Glomerular visceral epithelial cell (primary cell): ENCODE data around the gene KIR3DL2.
"Not testable (repeated sequence)": the region's sequence is repeated elsewhere in the genome, so short reads cannot be mapped to it uniquely, and the experiment has no call there.

Experiments used
- DNase-seq: peaks from one replicate; pipeline ENCODE4 v3.0.0-alpha.2; 2016; ENCODE audit errors: extremely low spot score

KIR3DL2 gene

DNA sequence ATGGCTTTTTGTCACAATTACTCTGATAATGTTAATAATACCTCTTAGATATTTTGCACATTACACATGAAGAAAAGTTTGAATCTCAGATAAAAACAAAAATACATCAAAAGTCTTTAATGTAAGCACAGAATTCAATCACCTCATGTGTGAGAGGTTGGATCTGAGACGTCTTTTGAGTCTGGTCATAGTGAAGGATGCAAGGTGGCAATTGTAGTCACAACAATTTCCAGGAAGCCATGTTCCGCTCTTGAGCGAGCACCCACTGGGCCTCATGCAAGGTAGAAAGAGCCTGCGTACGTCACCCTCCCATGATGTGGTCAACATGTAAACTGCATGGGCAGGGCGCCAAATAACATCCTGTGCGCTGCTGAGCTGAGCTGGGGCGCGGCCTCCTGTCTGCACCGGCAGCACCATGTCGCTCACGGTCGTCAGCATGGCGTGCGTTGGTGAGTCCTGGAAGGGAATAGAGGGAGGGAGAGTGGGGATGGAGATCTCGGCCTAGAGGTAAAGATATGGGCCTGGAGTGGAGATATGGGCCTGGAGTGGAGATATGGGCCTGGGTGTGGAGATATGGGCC, at the start of gene KIR3DL2:
TSS of gene KIR3DL2 (plus strand) at position 383 of the 580 bp plus-strand sequence. CDS start at position 416, 33 bp downstream.
- DNase-seq, result not testable (repeated sequence)

DNA sequence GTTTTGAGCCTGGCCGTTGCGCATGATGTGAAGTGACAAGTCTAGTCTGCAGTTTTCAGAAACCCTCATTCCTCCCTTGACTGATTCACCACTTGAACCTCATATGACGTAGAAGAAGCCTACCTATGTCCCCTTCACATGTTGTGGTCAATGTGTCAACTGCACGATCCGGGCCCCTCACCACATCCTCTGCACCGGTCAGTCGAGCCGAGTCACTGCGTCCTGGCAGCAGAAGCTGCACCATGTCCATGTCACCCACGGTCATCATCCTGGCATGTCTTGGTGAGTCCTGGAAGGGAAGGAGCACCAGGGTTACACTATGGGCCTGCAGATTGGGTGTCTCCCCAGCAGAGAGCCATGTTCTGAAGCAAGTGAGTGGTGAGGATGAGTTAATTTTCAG, 46.8 kb upstream of the KIR3DL2 start, which contains the start of gene KIR2DL4:
TSS of gene KIR2DL4 (plus strand) at position 201 of the 400 bp plus-strand sequence. CDS start at position 243, 42 bp downstream.
- DNase-seq, result no peak

DNA sequence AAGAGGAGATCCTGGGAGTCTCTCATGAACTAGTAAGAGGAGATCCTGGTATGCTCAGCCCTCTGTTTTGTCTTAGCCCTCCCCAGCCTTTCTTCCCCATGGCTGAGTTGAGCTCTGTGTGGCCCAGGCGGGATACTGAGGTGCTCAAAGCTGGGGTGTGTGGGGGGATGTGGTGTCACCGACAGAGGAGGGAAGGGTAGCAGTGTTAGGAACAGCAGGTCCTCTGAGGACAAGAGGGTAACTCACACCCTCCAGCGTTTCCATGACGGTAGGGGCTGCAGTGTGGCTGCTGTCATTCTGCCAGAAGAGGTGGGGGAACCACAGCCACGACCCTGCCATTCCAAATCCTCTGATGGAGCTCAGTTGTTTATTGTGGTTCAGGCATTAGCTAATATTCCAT, 46.1 kb upstream of the KIR3DL2 start:
- DNase-seq, result no peak

DNA sequence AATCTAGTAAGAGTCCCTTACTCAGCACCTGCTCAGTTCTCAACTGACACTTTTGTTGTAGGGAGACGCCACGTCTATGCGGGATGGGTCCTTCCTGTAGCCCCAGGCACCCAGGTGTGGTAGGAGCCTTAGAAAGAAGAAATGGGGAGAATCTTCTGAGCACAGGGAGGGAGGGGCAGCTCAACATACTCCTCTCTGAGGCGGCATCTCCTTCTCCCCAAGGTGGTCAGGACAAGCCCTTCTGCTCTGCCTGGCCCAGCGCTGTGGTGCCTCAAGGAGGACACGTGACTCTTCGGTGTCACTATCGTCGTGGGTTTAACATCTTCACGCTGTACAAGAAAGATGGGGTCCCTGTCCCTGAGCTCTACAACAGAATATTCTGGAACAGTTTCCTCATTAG, 45.7 kb upstream of the KIR3DL2 start:
- no peak for DNase-seq

DNA sequence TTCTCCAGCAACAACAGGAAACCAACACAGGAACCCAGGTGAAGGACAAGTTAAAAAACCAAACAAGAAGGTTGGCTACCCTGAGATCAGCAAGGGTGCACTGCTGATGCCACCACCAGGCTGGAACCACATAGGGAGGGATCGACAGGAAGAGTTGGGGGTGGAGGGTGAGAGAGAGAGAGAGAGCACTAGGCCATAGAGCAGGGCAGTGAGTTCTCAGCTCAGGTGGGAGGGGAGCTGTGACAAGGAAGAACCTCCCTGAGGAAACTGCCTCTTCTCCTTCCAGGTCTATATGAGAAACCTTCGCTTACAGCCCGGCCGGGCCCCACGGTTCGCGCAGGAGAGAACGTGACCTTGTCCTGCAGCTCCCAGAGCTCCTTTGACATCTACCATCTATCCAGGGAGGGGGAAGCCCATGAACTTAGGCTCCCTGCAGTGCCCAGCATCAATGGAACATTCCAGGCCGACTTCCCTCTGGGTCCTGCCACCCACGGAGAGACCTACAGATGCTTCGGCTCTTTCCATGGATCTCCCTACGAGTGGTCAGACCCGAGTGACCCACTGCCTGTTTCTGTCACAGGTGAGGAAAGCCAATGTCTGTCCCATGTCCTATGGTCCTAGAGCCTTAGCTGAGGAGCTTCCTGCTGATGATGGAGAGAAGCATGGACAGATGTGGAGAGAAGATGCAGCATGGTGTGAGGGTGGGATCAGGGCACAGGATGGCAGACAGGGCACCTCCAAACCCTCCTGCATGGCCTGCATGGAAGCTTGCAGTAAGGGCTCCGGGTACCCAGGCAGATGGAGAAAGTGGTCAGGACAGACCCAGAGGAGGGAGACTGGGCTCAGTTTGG, 44.4 kb upstream of the KIR3DL2 start:
- DNase-seq, result no peak

DNA sequence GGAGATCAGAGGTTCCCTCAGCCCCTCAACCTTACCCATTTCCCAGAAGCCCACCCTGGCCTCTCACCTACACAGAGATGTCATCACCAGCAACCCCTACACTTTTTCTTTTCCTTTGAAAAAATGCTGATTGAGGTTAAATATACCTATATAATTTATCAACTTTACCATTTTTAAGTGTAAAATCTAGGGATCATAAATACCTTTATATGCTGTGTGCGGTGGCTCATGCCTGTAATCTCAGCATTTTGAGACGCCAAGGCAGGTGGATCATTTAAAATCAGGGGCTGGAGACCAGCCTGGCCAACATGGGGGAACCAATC, 43.8 kb upstream of the KIR3DL2 start:
- DNase-seq, result no peak

DNA sequence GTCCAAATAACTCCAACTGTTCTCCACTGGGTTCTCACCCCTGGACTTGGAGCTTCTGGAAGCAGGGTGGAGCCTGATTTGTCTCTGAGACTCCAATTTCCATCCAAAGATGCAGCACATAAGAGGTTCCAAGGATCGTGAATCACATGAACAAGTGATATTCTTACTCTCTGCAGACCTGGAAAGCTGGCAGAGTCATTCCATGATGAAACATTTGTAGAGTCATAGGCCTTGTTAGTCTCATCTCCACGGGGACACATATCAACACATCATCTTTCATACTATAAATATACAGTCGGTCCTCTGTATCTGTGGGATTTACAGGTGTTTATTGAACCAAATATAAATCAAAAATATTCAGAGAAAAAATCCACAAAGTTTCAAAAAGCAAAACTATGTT, 35.7 kb upstream of the KIR3DL2 start:
- not testable (repeated sequence) for DNase-seq

DNA sequence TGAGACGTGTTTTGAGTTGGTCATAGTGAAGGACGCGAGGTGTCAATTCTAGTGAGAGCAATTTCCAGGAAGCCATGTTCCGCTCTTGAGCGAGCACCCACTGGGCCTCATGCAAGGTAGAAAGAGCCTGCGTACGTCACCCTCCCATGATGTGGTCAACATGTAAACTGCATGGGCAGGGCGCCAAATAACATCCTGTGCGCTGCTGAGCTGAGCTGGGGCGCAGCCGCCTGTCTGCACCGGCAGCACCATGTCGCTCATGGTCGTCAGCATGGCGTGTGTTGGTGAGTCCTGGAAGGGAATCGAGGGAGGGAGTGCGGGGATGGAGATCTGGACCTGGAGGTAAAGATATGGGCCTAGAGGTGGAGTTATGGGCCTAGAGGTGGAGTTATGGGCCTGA, 34.0 kb upstream of the KIR3DL2 start, which contains the start of gene KIR3DL1:
TSS of gene KIR3DL1 (plus strand) at position 218 of the 400 bp plus-strand sequence.
- DNase-seq, result not testable (repeated sequence)

DNA sequence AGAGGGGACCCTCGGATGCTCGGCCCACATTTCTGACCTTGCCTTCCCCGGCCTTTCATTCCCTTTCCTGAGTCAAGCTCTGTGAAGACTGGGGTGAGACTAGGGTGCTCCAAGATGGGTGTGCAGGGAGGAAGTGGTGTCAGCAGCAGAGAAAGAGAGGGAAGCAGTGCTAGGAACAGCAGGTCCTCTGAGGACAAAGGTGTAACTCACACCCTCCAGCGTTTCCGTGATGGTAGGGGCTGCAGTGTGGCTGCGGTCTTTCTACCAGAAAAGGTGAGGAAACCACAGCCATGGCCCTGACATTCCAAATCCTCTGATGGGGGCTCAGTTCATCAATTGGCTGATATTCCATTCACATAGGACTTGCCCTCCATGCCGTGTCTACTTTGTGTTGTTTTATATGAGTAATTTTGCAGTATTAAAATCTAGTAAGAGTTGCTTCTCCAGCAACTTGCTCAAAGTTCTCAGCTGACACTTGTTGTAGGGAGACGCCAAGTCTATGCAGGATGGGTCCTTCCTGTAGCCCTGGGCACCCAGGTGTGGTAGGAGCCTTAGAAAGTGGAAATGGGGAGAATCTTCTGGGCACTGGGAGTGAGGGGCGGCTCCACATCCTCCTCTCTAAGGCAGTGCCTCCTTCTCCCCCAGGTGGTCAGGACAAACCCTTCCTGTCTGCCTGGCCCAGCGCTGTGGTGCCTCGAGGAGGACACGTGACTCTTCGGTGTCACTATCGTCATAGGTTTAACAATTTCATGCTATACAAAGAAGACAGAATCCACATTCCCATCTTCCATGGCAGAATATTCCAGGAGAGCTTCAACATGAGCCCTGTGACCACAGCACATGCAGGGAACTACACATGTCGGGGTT, 32.3 kb upstream of the KIR3DL2 start:
- no peak for DNase-seq

DNA sequence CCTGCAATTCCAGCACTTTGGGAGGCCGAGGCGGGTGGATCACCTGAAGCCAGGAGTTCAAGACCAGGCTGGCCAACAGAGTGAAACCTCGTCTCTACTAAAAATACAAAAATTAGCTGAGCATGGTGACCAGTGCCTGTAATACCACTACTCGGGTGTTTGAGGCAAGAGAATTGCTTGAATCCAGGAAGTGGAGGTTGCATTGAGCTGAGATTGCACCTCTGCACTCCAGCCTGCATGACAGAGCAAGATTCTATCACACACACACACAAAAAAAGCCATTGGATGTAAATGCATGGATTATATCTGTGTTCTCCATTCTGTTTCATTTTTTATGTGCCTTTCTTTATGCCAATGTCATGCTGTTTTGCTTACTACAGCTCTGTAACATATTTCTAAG, 25.8 kb upstream of the KIR3DL2 start:
- DNase-seq, result not testable (repeated sequence)

DNA sequence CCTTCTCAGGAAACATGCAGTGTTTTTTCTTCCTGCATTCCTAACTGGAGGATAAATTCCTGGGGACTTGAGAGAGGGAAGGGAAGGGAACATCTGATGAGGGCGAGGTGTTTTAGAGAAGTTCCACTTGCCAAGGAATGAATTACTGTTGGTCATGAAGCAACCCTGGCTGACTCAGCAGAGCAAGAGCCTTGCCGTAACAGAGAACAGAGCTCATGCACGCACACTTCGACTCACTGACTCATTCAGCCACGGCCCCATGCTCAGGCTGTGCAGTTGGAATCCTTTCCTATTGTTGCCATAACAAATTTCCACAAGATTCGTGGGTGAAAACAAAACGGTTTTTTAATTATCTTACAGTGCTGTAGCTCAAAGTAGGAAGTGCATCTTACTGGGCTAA, 24.9 kb upstream of the KIR3DL2 start:
- DNase-seq, result not testable (repeated sequence)

DNA sequence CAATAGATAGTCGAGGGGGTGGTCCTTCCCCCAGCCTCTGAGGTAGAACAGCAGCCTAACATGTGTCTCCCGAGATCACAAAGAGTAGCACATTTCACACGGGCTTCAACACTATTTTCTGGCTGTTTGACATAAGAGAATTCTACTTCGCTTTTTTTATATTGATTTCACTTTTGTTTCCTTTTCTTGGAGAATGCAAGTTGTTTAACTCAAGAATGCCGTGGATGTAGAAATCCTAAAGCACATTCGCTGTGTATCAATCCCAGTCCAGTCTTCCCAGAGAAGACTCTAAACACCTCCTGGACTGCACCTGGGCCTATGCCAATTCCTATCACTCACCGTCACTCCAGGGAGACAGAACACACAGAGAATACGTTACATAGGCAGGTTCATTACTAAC, 22.2 kb upstream of the KIR3DL2 start:
- not testable (repeated sequence) for DNase-seq

DNA sequence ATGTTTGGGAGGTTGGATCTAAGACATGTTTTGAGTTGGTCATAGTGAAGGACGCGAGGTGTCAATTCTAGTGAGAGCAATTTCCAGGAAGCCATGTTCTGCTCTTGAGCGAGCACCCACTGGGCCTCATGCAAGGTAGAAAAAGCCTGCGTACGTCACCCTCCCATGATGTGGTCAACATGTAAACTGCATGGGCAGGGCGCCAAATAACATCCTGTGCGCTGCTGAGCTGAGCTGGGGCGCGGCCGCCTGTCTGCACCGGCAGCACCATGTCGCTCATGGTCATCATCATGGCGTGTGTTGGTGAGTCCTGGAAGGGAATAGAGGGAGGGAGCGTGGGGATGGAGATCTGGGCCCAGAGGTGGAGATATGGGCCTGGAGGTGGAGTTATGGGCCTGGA, 17.7 kb upstream of the KIR3DL2 start, which contains the start of gene KIR2DS4:
TSS of gene KIR2DS4 (plus strand) at position 181 of the 400 bp plus-strand sequence.
- not testable (repeated sequence) for DNase-seq

DNA sequence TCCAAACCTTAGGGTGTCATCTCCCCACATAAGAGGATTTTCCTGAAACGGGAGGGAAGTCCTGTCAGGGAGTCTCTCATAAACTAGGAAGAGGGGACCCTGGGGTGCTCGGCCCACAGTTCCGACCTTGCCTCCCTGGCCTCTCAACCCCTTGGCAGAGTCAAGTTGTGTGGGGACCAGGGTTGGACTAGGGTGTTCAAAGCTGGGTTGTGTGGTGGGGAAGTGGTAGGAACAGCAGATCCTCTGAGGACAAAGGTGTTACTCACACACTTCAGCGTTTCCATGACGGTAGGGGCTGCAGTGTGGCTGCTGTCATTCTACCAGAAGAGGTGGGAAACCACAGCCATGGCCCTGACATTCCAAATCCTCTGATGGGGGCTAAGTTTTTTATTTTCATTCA, 15.1 kb upstream of the KIR3DL2 start:
- DNase-seq, result not testable (repeated sequence)

DNA sequence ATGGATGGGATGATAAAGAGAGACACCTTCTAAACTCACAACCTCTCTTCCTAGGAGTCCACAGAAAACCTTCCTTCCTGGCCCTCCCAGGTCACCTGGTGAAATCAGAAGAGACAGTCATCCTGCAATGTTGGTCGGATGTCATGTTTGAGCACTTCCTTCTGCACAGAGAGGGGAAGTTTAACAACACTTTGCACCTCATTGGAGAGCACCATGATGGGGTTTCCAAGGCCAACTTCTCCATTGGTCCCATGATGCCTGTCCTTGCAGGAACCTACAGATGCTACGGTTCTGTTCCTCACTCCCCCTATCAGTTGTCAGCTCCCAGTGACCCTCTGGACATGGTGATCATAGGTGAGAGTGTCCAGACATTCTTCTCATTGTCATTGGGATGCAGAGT, 12.7 kb upstream of the KIR3DL2 start:
- DNase-seq, result not testable (repeated sequence)

DNA sequence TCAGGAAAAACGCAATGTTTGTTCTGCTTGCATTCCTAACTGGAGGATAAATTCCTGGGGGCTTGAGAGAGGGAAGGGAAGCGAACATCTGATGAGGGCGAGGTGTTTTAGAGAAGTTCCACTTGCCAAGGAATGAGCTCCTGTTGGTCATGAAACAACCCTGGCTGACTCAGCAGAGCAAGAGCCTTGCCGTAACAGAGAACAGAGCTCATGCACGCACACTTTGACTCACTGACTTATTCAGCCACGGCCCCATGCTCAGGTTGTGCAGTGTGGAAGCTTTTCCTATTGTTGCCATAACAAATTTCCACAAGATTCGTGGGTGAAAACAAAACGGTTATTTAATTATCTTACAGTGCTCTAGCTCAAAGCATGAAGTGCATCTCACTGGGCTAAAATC, 7.1 kb upstream of the KIR3DL2 start:
- not testable (repeated sequence) for DNase-seq

DNA sequence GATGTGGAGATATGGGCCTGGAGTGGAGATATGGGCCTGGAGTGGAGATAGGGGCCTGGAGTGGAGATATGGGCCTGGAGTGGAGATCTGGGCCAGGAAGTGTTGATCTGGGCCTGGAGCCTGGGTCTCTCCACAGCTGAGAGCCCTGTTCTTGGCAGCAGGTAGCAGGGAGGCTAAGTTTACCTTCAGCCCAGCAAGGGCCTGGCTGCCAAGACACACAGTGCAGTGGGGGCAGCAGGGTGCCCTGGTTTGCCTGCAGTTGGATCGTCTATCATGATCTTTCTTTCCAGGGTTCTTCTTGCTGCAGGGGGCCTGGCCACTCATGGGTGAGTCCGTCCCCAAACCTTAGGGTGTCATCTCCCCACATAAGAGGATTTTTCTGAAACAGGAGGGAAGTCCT, 687 bp downstream of the KIR3DL2 start:
- DNase-seq, result no peak

DNA sequence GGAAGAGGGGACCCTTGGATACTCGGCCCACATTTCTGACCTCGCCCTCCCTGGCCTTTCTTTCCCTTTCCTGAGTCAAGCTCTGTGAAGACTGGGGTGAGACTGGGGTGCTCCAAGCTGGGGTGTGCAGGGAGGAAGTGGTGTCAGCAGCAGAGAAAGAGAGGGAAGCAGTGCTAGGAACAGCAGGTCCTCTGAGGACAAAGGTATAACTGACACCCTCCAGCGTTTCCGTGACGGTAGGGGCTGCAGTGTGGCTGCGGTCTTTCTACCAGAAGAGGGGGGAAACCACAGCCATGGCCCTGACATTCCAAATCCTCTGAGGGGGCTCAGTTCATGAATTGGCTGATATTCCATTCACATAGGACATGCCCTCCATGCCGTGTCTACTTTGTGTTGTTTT, 1.1 kb downstream of the KIR3DL2 start:
- no peak for DNase-seq

DNA sequence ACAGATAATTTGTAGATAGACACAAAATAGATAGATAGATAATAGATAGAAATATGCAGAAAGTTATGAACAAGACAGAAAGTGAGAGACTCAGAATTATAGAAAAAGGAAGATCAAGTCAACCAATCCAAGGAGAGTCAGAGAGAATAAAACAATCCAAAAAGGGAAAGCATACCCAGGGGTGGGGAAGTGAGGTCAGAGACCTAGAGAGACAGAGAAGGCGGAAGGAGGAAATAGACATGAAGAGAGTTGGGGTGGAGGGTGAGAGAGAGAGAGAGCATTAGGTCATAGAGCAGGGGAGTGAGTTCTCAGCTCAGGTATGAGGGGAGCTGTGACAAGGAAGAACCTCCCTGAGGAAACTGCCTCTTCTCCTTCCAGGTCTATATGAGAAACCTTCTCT, 5.0 kb downstream of the KIR3DL2 start:
- DNase-seq, result not testable (repeated sequence)

DNA sequence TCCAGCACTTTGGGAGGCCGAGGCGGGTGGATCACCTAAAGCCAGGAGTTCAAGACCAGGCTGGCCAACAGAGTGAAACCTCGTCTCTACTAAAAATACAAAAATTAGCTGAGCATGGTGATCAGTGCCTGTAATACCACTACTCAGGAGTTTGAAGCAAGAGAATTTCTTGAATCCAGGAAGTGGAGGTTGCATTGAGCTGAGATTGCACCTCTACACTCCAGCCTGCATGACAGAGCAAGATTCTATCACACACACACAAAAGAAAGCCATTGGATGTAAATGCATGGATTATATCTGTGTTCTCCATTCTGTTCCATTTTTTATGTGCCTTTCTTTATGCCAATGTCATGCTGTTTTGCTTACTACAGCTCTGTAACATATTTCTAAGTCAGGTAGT, 8.2 kb downstream of the KIR3DL2 start:
- DNase-seq, result not testable (repeated sequence)

DNA sequence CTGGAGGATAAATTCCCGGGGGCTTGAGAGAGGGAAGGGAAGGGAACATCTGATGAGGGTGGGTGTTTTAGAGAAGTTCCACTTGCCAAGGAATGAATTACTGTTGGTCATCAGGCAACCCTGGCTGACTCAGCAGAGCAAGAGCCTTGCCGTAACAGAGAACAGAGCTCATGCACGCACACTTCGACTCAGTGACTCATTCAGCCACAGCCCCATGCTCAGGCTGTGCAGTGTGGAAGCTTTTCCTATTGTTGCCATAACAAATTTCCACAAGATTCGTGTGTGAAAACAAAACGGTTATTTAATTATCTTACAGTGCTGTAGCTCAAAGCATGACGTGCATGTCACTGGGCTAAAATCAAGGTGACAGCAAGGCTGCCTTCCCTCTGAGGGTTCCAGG, 9.2 kb downstream of the KIR3DL2 start:
- DNase-seq, result peak; percentile 4

DNA sequence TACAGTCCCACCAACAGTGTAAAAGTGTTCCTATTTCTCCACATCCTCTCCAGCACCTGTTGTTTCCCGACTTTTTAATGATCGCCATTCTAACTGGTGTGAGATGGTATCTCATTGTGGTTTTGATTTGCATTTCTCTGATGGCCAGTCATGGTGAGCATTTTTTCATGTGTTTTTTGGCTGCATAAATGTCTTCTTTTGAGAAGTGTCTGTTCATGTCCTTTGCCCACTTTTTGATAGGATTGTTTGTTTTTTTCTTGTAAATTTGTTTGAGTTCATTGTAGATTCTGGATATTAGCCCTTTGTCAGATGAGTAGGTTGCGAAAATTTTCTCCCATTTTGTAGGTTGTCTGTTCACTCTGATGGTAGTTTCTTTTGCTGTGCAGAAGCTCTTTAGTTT, 13.2 kb downstream of the KIR3DL2 start:
- not testable (repeated sequence) for DNase-seq
